ENCODE results near the gene IL22RA2. TPM values are rescaled to one million over a fixed set of nuclear protein-coding genes. Genes with fewer than 3 reads are reported as not detected.

Gene IL22RA2
- total and polyA plus RNA-seq, 9 of the 15 experiments (the other 6 are each of a cell fraction or from before 2014, with no cell fraction given) = 0.03 TPM; not detected in 8

- TF ChIP-seq PBX2 (CRISPR knock-in tag; IDR thresholded peaks at IDR 0.05; ENCODE audit: low read depth) = no peak
- no peak for TF ChIP-seq PBX2 (tag; conservative IDR thresholded peaks at IDR 0.05; ENCODE audit: low read depth)
- no peak for TF ChIP-seq TAF15 (IDR thresholded peaks at IDR 0.05; ENCODE audit: low read depth, low read length)
- TF ChIP-seq NFYB (IDR thresholded peaks at IDR 0.05; ENCODE audit: extremely low read depth, insufficient read length) = no peak
- peak; percentile 80; the same call in 1 of the 2 replicates for TF ChIP-seq CBX5 (IDR thresholded peaks at IDR 0.05; ENCODE audit: borderline replicate concordance, low read depth)
- no peak for TF ChIP-seq ZKSCAN1 (IDR thresholded peaks at IDR 0.05; ENCODE audit: low read depth, low read length)
- TF ChIP-seq ZNF282 (CRISPR knock-in tag; IDR thresholded peaks at IDR 0.05) = no peak
- no peak for TF ChIP-seq MCM7 (IDR thresholded peaks at IDR 0.05)
- TF ChIP-seq IRF1 (CRISPR knock-in tag; IDR thresholded peaks at IDR 0.05; ENCODE audit: borderline replicate concordance) = no peak
- no peak for TF ChIP-seq ZNF134 (CRISPR knock-in tag; conservative IDR thresholded peaks at IDR 0.05)
- TF ChIP-seq RBFOX2 (IDR thresholded peaks at IDR 0.05; ENCODE audit: low read depth, low read length) = no peak
- TF ChIP-seq PTBP1 (IDR thresholded peaks at IDR 0.05; ENCODE audit: low read depth, low read length) = no peak
- no peak for TF ChIP-seq PML (IDR thresholded peaks at IDR 0.05; ENCODE audit: low read length)
- peak; percentile 74 for TF ChIP-seq SOX6 (IDR thresholded peaks at IDR 0.05)
- TF ChIP-seq FOS (IDR thresholded peaks at IDR 0.05; ENCODE audit: extremely low read depth, insufficient read length) = no peak
- no peak for TF ChIP-seq L3MBTL2 (IDR thresholded peaks at IDR 0.05)
- TF ChIP-seq SMARCC2 (IDR thresholded peaks at IDR 0.05; ENCODE audit: low read depth) = 0 out of 2 replicates have a peak, but pooled peaks have one; percentile 32
- TF ChIP-seq ZNF586 (CRISPR knock-in tag; conservative IDR thresholded peaks at IDR 0.05) = no peak
- TF ChIP-seq ZNF707 (CRISPR knock-in tag; conservative IDR thresholded peaks at IDR 0.05) = no peak
- TF ChIP-seq RBM15 (IDR thresholded peaks at IDR 0.05; ENCODE audit: insufficient read depth, low read length) = no peak
- no peak for TF ChIP-seq HOXB6 (CRISPR knock-in tag; IDR thresholded peaks at IDR 0.05; ENCODE audit: borderline replicate concordance)
- TF ChIP-seq CHD1 (IDR thresholded peaks at IDR 0.05; ENCODE audit: low read length) = no peak
- TF ChIP-seq SRSF9 (IDR thresholded peaks at IDR 0.05; ENCODE audit: borderline replicate concordance, low read depth, low read length) = no peak
- no peak for TF ChIP-seq KLF13 (tag; IDR thresholded peaks at IDR 0.05; ENCODE audit: borderline replicate concordance, low read depth)
- TF ChIP-seq MCM5 (IDR thresholded peaks at IDR 0.05; ENCODE audit: low read depth) = no peak
- no peak for TF ChIP-seq NR3C1 (CRISPR knock-in tag; IDR thresholded peaks at IDR 0.05)
- no peak for TF ChIP-seq ZNF583 (CRISPR knock-in tag; IDR thresholded peaks at IDR 0.05)
These were observed 39.9 kb upstream of the IL22RA2 start (continued) for GRCh38 chr6:137213331-137213740.

Data from K562 (cell line).